GM10248 (cell line): ENCODE measurements around the gene ARHGAP35.
A peak's percentile ranks its signal among the peaks of the same experiment; 100 is the strongest.

Source experiments
- CTCF ChIA-PET: fragments of 300-600 bp; sonication (Branson Sonifier 250); formaldehyde crosslinking; extraction: SDS; loops from one replicate; lab custom pipeline; 2021; ENCODE audit warnings: antibody characterized with exemption; lab: Yijun Ruan, JAX
- POLR2A ChIA-PET: fragments of 350-650 bp; sonication (Branson Sonifier 250); formaldehyde crosslinking; extraction: SDS; loops from one replicate; lab custom pipeline; 2020; ENCODE audit warnings: antibody characterized with exemption; lab: Yijun Ruan, JAX
- DNase-seq: peaks from one replicate; pipeline ENCODE4 v3.0.0; 2012; ENCODE audit errors: extremely low spot score
- TF ChIP-seq, protein P1 (sequence below): IDR thresholded peaks from 2 replicates; pipeline ENCODE4 v1.5.1; 2012; ENCODE audit warnings: mild to moderate bottlenecking, low read depth; ENCODE audit errors: extremely low read depth, missing control alignments, control extremely low read depth

Gene ARHGAP35

DNA sequence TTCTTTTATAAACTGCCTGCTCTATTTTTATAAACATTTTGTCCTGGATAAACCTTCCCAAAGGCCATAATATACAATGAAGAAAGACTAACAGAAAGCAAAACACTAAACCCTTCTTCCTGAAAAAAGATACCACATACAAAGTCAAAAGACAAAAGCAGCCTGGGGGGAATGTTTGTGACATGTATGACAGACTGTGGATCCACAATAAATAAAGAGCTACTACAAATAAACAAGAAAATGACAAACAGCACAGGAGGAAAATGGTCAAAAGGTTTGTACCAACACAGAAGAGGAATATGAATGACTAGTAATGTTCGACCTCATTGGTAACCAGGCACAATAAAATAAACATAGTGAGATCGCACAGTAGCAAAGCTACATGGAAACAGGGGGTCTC lies 29.9 kb upstream of the ARHGAP35 start:
- DNase-seq: no peak
- ChIA-PET CTCF (interaction anchor here (1.9 to 3.7 kb wide), 2 partner anchors 9 to 77 kb away, joined by 4 to 15 read pairs; no protein-coding TSS in a partner anchor), POLR2A (no interaction called here)
- TF ChIP-seq, protein P1, sequence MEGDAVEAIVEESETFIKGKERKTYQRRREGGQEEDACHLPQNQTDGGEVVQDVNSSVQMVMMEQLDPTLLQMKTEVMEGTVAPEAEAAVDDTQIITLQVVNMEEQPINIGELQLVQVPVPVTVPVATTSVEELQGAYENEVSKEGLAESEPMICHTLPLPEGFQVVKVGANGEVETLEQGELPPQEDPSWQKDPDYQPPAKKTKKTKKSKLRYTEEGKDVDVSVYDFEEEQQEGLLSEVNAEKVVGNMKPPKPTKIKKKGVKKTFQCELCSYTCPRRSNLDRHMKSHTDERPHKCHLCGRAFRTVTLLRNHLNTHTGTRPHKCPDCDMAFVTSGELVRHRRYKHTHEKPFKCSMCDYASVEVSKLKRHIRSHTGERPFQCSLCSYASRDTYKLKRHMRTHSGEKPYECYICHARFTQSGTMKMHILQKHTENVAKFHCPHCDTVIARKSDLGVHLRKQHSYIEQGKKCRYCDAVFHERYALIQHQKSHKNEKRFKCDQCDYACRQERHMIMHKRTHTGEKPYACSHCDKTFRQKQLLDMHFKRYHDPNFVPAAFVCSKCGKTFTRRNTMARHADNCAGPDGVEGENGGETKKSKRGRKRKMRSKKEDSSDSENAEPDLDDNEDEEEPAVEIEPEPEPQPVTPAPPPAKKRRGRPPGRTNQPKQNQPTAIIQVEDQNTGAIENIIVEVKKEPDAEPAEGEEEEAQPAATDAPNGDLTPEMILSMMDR: no peak

DNA sequence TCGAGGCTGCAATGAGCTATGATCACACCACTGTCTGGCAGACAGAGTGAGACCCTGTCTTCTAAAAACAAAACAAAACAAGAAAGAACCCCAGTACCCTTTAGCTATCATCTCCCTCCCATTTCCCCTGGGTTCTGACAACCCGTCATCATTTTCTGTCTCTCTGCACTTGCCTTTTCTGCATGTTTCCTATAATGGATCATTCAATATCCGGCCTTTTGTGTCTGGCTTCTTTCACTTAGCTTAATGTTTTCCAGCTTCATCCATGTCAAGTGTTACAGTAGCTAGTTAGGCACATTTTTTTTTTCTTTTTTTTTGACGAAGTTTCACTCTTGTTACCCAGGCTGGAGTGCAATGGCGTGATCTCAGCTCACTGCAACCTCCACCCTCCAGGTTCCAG lies 26.7 kb upstream of the ARHGAP35 start:
- CTCF ChIA-PET: interaction anchor here (0.8 to 1.3 kb wide), 6 partner anchors 11 to 80 kb away, joined by 3 to 4 read pairs (median 3); no protein-coding TSS in a partner anchor
- DNase-seq: no peak
- POLR2A ChIA-PET: interaction anchor here (0.5 kb wide), 1 partner anchor 20 kb away, joined by 9 read pairs; no protein-coding TSS in a partner anchor
- TF ChIP-seq, protein P1: no peak

DNA sequence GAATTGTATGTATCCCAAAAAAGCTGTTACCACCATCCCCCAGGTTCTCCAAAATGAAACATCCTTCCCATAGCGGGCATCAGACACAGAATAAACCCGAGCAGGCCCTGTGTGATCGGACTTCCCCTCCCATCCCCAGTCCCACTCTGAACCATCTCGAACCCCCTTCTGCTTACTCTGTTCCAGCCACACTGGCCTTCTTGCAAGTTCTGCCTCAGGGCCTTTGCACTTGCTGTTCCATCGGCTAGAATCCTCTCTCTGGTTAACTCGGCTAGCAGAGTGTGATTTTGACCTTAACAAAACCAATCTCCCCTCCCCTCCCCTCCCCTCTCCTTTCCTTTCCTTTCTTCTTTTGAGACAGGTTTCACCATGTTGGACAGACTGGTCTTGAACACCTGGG lies 25.8 kb upstream of the ARHGAP35 start:
- DNase-seq: no peak
- ChIA-PET CTCF (interaction anchor here (1.3 kb wide), 2 partner anchors 50 to 57 kb away, joined by 3 read pairs; no protein-coding TSS in a partner anchor), POLR2A (no interaction called here)
- TF ChIP-seq, protein P1: no peak

DNA sequence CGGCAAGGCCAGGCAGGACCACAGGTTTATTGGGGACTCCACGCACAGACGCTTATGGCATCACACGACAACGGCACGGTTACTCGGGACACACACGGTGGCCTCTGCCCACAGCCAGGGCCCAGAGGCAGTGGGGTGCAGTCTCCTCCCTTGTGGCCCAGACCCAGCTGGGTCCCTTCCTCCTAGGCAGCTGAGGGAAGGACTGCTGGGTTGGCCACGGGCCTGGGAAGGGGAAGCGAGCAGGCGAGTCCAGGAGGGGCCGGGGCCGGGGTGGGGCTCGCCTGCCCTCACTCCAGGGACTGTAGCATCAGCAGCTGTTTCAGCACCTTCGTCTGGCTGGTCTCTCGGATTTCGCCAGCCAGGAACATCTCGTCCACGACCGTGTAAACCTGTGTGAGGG lies 22.6 kb upstream of the ARHGAP35 start:
- no peak for DNase-seq
- TF ChIP-seq, protein P1: no peak
- POLR2A ChIA-PET: no interaction called here
- CTCF ChIA-PET: interaction anchor here (1.0 to 6.1 kb wide), 4 partner anchors 14 to 80 kb away, joined by 3 to 63 read pairs (median 4); no protein-coding TSS in a partner anchor

DNA sequence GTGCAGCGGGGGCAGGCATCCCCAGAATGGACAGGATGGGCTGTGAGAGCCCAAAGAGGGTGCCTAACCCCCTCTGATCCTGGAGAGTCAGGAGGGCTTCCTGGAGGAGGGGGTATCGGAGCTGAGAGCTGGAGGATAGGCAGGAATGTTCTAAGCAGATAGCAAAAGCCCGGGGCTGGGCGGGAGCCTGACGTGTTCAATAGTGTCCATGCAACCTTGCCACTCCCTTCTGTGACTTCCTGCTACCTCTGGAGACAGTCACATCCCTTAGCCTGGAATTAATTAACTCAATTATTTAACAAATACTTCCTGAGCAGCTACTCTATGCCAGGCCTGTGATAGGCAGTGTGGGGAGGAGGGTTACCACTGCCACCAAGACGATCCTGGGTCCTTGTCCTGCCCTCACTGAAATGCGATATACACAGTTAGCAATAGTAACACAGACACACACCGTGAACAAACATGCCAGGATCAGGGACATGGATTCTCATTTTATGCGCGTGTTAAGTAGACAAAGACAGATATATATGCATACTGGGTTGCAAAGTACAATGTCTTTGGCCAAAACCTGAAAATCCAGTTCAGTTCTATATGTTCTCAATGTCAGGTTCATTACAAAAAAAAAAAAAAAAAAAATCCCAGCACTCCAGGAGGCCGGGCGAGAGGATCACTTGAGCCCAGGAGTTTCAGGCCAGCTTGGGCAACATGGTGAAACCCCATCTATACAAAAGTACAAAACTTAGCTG lies 20.9 kb upstream of the ARHGAP35 start:
- DNase-seq: no peak
- CTCF ChIA-PET: interaction anchor here (0.6 to 7.5 kb wide), 37 partner anchors 9 to 551 kb away, joined by 3 to 125 read pairs (median 6); partner anchors contain the start of genes AP2S1 and SLC1A5

DNA sequence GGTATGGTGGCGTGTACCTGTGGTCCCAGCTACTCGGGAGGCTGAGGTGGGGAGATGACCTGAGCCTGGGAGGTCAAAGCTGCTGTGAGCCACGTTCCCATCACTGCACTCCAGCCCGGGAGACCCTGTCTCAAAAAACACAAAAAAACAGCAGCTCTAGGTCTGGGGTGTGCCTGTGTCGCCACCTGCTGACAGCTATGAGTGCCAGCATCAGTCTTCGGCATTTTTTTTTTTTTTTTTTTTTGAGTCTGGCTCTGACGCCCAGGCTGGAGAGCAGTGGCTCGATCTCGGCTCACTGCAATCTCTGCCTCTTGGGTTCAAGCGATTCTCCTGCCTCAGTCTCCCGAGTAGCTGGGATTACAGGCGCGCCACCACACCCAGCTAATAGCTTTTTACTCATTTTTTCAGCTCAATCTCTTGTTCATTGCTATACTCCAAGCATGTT lies 20.3 kb upstream of the ARHGAP35 start:
- ChIA-PET POLR2A (interaction anchor here (0.6 to 1.0 kb wide), 5 partner anchors 10 to 1880 kb away, joined by 3 to 8 read pairs (median 3); partner anchors contain the start of gene AP2S1), CTCF (interaction anchor here (0.6 to 7.5 kb wide), 40 partner anchors 10 to 551 kb away, joined by 3 to 125 read pairs (median 5); partner anchors contain the start of genes AP2S1 and SLC1A5)
- DNase-seq: peak; percentile 72
- TF ChIP-seq, protein P1: peak; percentile 76

More for the DNA sequence above, 20.9 kb upstream of the ARHGAP35 start:
- TF ChIP-seq, protein P1: no peak
- POLR2A ChIA-PET: interaction anchor here (0.6 to 1.0 kb wide), 5 partner anchors 11 to 1881 kb away, joined by 3 to 8 read pairs (median 3); partner anchors contain the start of gene AP2S1
